ENCODE results near the gene GSTT4.
A peak's percentile ranks its signal among the peaks of the same experiment; 100 is the strongest.
"Not testable (repeated sequence)": the region's sequence is repeated elsewhere in the genome, so short reads cannot be mapped to it uniquely, and the experiment has no call there.

DNA sequence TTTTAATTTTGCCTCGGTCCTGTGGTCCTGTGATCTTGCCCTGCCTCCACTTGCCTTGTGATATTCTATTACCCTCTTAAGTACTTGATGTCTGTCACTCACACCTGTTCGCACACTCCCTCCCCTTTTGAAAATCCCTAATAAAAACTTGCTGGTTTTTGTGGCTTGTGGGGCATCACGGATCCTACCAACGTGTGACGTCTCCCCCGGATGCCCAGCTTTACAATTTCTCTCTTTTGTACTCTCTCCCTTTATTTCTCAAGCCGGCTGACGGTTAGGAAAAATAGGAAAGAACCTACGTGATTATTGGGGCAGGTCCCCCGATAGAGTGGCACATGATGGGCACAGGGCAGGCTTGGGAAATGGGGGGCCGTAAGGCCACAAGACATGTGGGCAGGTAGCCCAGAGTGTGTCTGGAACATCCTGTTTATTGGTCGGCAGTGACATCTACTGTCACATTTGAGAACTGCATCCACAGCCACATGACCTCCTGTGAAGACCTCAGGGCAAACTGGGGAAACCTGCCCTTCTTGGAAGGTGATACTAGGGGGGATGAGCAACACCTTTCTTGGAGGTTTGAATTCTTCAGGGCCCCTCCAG, 48.9 kb downstream of the GSTT4 start:
- TF ChIP-seq EZH2 (IDR thresholded peaks at IDR 0.05; ENCODE audit: borderline replicate concordance, insufficient read depth, low read length, poor library complexity, severe bottlenecking); EP300 (conservative IDR thresholded peaks at IDR 0.05; ENCODE audit: poor library complexity, severe bottlenecking): not testable (repeated sequence)
- TF ChIP-seq, protein P1, sequence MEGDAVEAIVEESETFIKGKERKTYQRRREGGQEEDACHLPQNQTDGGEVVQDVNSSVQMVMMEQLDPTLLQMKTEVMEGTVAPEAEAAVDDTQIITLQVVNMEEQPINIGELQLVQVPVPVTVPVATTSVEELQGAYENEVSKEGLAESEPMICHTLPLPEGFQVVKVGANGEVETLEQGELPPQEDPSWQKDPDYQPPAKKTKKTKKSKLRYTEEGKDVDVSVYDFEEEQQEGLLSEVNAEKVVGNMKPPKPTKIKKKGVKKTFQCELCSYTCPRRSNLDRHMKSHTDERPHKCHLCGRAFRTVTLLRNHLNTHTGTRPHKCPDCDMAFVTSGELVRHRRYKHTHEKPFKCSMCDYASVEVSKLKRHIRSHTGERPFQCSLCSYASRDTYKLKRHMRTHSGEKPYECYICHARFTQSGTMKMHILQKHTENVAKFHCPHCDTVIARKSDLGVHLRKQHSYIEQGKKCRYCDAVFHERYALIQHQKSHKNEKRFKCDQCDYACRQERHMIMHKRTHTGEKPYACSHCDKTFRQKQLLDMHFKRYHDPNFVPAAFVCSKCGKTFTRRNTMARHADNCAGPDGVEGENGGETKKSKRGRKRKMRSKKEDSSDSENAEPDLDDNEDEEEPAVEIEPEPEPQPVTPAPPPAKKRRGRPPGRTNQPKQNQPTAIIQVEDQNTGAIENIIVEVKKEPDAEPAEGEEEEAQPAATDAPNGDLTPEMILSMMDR (IDR thresholded peaks at IDR 0.05; ENCODE audit: poor library complexity, severe bottlenecking), result peak; percentile 95
- peak; percentile 92 for TF ChIP-seq RAD21 (conservative IDR thresholded peaks at IDR 0.05)
